Measurements from ENCODE around the gene NKAIN2. TPM values are rescaled to one million over a fixed set of nuclear protein-coding genes. Genes with fewer than 3 reads are reported as not detected.

The NKAIN2 gene
- total RNA-seq, 8 experiments from 2014 or later = 0.51 to 31.8 (median 10.1) TPM

DNA sequence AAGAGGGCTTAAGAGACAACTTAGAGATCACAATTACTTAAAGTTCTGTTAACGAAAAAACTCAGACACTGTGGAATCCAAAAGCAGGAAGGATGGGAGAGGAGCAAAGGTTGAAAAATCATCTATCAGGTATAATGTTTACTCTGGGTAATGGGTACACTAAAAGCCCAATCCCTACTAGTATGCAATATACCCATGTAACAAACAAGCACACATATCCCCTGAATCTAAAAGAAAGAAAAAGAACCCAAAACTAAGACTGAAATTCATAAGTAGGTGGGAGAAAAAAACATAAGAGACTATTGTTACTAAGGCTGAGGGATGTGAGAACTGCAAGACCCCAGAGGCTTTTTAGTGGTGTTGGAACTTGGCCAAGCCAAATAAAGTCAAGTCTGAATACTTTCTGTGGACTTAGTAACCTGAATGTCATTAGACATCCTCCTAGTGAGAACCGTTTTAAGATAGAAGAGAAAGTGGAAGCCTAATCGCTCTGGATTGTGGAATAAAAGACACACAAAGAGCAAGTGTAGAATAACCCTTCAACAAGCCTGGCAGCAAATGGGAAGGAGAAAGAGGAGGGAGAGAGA is 969.2 kb downstream of the NKAIN2 start:
- WGBS, 10 experiments = 21 to 81% (median 60%) methylated on average over 2 to 3 of the region's 3 CpGs; no CpG with 5 or more reads in 1 of the 10 experiments
- H3K27ac ChIP-seq = no peak overlapping the region
- peak in 1 of 8 experiments; percentile 76 for ATAC-seq (replicated peaks in 6 of 8)
- H3K4me1 ChIP-seq (replicated peaks in 1 of 2) = peaks cover 2 to 27% of the 10 kb centered on the region in 2 donors
- in situ Hi-C loops (cut with MboI; ENCODE audit: low pct_unique_long_range_greater_than_20kb in 2 of 9, low sequenced_read_pairs in 9 of 9, unreplicated experiment in 9 of 9) = no loop called here
- H3K4me3 ChIP-seq = no peak overlapping the region

DNA sequence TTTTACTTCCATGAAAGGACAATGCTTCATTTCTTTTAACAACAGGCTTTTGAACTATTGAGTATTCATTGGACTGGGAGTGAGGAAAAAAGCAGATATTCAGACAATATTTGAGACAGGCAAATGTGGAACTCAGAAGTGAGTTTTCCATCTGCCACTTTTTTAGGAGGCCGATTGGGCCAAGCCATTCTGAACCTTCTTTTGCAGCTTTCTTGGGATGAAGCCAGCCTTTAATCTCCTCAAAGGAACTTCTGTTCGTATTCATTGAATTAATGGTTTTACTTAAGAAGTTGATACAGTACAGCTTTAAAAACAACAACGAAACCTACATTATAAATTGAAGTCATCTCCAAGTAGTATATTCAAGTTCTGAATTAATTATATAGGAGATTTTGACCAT is 971.5 kb downstream of the NKAIN2 start:
- ATAC-seq (replicated peaks in 6 of 8) = no peak
- in situ Hi-C loops (cut with MboI; ENCODE audit: low pct_unique_long_range_greater_than_20kb in 2 of 9, low sequenced_read_pairs in 9 of 9, unreplicated experiment in 9 of 9) = loop anchor here in 4 of 9 experiments (25.0 kb wide), 4 partner anchors 963 to 1363 kb away; partner anchors contain the start of gene NKAIN2 (in 1 of the 4)
- no peak overlapping the region for H3K4me3 ChIP-seq
- 7 to 94% (median 76%) methylated on average over 1 to 3 of the region's 3 CpGs for WGBS, 10 experiments
- no peak overlapping the region for H3K27ac ChIP-seq
- H3K4me1 ChIP-seq (replicated peaks in 1 of 2) = peaks cover 2 to 6% of the 10 kb centered on the region in 2 donors

DNA sequence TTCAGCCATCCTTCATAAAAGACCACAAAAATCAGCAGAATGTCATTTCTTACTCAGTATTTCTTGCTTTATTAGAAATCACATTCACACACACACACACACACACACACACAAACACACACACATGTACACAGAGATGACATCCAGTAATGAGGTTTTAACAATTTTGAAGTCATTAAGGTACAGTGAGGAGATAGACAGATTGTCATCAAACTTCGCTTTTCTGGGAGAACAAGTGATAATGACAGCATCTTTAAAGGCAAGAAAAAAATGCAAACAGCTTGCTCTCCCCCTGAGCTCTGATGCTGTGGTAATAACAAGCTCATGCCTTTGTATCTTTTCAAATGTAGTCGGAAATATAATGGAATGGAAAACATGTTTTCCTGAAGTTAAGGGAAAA is 974.2 kb downstream of the NKAIN2 start:
- 0 to 100% (median 77%) methylated on average over 1 to 2 of the region's 2 CpGs; no CpG with 5 or more reads in 1 of the 10 experiments for WGBS, 10 experiments
- no peak overlapping the region for H3K27ac ChIP-seq
- in situ Hi-C loops (cut with MboI; ENCODE audit: low pct_unique_long_range_greater_than_20kb in 2 of 9, low sequenced_read_pairs in 9 of 9, unreplicated experiment in 9 of 9) = loop anchor here in 4 of 9 experiments (25.0 kb wide), 4 partner anchors 966 to 1366 kb away; partner anchors contain the start of gene NKAIN2 (in 1 of the 4)
- H3K4me1 ChIP-seq (replicated peaks in 1 of 2) = peaks cover 0 to 2% of the 10 kb centered on the region in 2 donors
- ATAC-seq (replicated peaks in 6 of 8) = no peak
- no peak overlapping the region for H3K4me3 ChIP-seq

DNA sequence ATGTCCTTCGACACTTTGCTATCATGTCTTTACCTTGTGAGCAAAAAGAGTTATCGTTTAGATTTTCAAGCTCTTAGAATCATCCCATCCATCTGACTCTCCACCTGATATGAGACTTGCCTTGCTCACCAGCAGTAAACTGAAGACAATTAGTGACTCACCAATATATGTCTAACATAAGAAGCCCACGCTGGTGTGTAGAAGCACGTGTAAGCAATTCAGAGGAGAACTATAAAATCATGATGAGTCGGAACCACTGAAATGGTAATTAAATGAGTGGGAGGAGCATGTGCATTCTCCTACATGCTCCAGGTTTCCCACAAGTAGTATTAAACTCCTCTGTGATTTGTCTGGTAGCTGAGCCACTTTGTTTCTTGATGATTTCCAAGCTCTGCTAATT is 977.0 kb downstream of the NKAIN2 start:
- in situ Hi-C loops (cut with MboI; ENCODE audit: low pct_unique_long_range_greater_than_20kb in 2 of 9, low sequenced_read_pairs in 9 of 9, unreplicated experiment in 9 of 9) = loop anchor here in 4 of 9 experiments (25.0 kb wide), 4 partner anchors 968 to 1368 kb away; partner anchors contain the start of gene NKAIN2 (in 1 of the 4)
- Histone ChIP-seq H3K4me1 (replicated peaks in 1 of 2) (no peaks in the 10 kb centered on the region), H3K4me3 (no peak overlapping the region), H3K27ac (no peak overlapping the region)
- ATAC-seq (replicated peaks in 6 of 8) = peak in 4 of 8 experiments; percentile 19 to 71 (median 56)
- WGBS, 10 experiments = 17 to 91% (median 67%) methylated on average over 1 to 5 of the region's 5 CpGs

DNA sequence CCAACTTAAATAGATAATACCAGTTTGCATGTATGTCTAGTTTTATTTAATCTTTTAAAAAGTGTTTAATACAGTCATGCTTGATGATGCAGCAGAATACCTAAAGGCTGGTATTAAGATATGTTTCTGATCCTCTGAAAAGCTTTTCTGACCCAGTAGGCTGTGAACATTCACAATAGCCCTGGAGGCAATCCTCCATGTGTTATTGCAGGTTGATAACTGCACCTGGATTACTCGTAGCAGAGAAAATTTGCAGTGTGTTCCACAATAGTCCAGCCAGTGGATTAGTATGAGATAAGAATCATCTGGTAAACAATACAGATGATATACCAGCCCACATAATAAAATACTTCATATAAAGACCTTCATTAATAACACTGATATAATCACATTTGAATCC is 979.7 kb downstream of the NKAIN2 start:
- in situ Hi-C loops (cut with MboI; ENCODE audit: low pct_unique_long_range_greater_than_20kb in 2 of 9, low sequenced_read_pairs in 9 of 9, unreplicated experiment in 9 of 9) = loop anchor here in 4 of 9 experiments (25.0 kb wide), 4 partner anchors 971 to 1371 kb away; partner anchors contain the start of gene NKAIN2 (in 1 of the 4)
- Histone ChIP-seq H3K4me3 (no peak overlapping the region), H3K27ac (no peak overlapping the region), H3K4me1 (replicated peaks in 1 of 2) (no peaks in the 10 kb centered on the region)
- no peak for ATAC-seq (replicated peaks in 6 of 8)
- WGBS, 10 experiments = 40 to 100% (median 100%) methylated on average over 1 of the region's 1 CpG; no CpG with 5 or more reads in 3 of the 10 experiments

DNA sequence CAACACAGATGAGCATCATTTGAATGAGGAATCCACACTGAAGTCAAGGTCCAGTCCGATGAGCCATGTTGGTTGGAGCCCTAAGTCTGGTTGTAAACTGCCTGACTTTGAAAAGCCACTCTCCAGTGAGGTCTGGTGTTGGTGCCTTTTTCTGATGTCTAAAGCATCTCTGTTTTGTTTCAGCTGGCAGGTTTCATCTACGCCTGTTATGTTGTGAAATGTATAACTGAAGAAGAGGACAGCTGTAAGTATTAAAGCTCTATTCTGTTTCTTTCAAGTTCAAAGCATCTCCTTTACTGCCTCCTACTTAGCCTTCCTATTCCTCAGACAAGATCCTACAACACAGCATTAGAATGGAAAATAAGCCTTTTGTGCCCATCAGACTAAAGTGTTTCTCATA is 987.5 kb downstream of the NKAIN2 start:
- Histone ChIP-seq H3K4me1 (replicated peaks in 1 of 2) (peaks cover 0 to 6% of the 10 kb centered on the region in 2 donors), H3K27ac (no peak overlapping the region), H3K4me3 (no peak overlapping the region)
- 0 to 100% (median 80%) methylated on average over 1 to 2 of the region's 2 CpGs; no CpG with 5 or more reads in 3 of the 10 experiments for WGBS, 10 experiments
- in situ Hi-C loops (cut with MboI; ENCODE audit: low pct_unique_long_range_greater_than_20kb in 2 of 9, low sequenced_read_pairs in 9 of 9, unreplicated experiment in 9 of 9) = loop anchor here in 4 of 9 experiments (25.0 kb wide), 4 partner anchors 979 to 1379 kb away; partner anchors contain the start of gene NKAIN2 (in 1 of the 4)
- ATAC-seq (replicated peaks in 6 of 8) = no peak

DNA sequence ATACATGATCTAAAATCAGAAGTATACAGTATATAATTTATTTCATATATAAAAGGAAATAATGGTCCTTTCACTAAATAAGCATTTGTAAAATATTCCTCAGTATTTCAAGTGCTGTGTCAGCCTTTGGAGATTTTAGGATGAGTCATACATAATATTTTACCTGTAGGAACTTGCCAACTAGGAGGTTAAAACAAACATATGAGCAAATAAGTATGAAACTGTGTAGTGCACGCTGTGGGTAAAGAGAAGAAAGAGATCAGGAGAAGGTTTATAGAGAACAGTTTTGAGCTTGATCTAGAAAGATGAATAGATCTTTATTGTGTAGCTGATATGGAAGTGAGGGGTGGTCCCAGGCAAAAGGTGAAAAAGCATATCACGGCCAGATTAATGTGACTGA is 988.7 kb downstream of the NKAIN2 start:
- in situ Hi-C loops (cut with MboI; ENCODE audit: low pct_unique_long_range_greater_than_20kb in 2 of 9, low sequenced_read_pairs in 9 of 9, unreplicated experiment in 9 of 9) = loop anchor here in 4 of 9 experiments (25.0 kb wide), 4 partner anchors 980 to 1380 kb away; partner anchors contain the start of gene NKAIN2 (in 1 of the 4)
- Histone ChIP-seq H3K27ac (no peak overlapping the region), H3K4me3 (no peak overlapping the region), H3K4me1 (replicated peaks in 1 of 2) (peaks cover 0 to 6% of the 10 kb centered on the region in 2 donors)
- ATAC-seq (replicated peaks in 6 of 8) = no peak
- 26 to 100% (median 85%) methylated on average over 2 of the region's 2 CpGs; no CpG with 5 or more reads in 1 of the 10 experiments for WGBS, 10 experiments

DNA sequence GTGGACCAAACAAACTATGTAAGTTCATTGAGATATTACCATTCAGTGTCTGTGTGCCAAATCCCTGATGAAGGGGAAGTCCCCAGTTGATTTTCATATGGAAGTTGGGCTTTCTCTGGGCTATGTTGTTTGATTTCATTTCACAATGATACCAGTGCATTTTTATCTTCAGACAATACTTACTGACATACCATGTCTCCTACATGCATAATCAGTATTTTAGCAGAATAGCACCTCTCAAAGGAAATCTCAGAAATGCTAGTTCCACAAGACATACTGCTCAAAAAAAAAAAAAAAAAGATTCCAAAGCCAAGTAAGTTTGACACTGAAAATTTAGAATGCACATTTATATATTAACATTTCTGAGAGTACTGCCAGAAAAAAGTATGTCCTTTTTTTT is 989.7 kb downstream of the NKAIN2 start:
- in situ Hi-C loops (cut with MboI; ENCODE audit: low pct_unique_long_range_greater_than_20kb in 2 of 9, low sequenced_read_pairs in 9 of 9, unreplicated experiment in 9 of 9) = loop anchor here in 4 of 9 experiments (25.0 kb wide), 4 partner anchors 981 to 1381 kb away; partner anchors contain the start of gene NKAIN2 (in 1 of the 4)
- Histone ChIP-seq H3K4me3 (no peak overlapping the region), H3K27ac (no peak overlapping the region), H3K4me1 (replicated peaks in 1 of 2) (peaks cover 0 to 6% of the 10 kb centered on the region in 2 donors)
- ATAC-seq (replicated peaks in 6 of 8) = peak in 3 of 8 experiments; percentile 16 to 36 (median 34)

DNA sequence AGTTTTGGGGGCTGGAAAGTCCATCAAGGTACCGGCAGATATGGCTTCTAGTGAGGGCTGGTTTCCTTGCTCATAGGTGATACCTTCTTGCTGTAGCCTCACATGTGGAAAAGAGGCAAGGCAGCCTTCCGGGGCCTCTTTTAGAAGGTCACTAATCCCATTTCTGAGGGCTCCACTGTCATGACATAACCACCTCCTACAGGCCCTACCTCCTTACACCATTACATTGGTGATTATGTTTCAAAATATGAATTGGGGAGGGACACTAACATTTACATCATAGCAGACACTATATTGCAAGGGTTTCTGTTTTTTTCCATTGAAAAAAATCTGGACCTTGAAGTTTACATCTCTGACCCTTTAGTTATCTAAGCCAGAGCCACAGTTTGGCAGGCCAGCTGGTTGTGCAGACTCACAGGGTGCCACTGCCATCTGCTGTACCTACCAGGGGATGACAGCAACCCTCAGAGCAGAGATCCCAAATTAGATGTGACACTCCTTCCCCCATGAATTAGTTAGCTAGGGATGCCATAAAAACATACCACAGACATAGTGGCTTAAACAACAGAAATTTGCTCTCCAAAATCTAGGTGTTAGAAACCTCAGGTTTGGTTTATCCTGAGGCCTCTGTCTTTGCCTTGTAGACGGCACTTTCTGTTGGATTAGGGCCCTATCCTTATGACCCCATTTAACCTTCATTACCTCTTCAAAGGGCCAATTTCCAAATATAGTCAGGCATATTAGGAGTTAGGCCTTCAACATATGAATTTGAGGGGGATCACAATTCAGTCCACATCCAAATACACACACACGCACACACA is 992.2 kb downstream of the NKAIN2 start:
- in situ Hi-C loops (cut with MboI; ENCODE audit: low pct_unique_long_range_greater_than_20kb in 2 of 9, low sequenced_read_pairs in 9 of 9, unreplicated experiment in 9 of 9) = loop anchor here in 4 of 9 experiments (25.0 kb wide), 4 partner anchors 984 to 1384 kb away; partner anchors contain the start of gene NKAIN2 (in 1 of the 4)
- no peak overlapping the region for H3K4me3 ChIP-seq
- peak; percentile 50 to 92 (median 70) for ATAC-seq (replicated peaks in 6 of 8)
- H3K27ac ChIP-seq = no peak overlapping the region
- no peaks in the 10 kb centered on the region for H3K4me1 ChIP-seq (replicated peaks in 1 of 2)
- 79 to 100% (median 90%) methylated on average over 1 to 3 of the region's 4 CpGs for WGBS, 10 experiments

DNA sequence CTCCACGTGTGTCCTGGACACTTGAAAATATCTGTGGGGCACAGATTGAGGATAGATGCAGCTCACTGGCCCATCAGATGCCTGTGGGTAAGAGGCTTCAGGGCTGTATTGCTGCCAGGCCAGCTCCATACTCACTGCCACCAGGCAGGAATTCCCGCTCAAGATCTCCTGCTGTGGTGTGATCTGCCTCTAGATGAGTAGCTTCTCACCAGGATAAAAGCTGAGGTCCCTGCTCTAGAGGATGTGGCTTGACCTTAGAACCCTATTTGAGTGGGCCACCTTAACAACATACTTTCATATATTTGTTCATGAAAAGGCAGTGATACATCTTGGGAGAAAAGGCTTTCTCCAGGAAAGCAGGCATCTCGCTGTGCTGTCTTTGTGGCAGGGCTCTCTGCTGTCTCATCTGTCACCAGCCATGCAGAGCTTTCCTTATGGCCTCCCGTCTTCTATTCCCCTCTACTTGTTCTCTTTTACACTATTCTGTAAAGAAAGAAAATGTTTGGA is 992.9 kb downstream of the NKAIN2 start:
- in situ Hi-C loops (cut with MboI; ENCODE audit: low pct_unique_long_range_greater_than_20kb in 2 of 9, low sequenced_read_pairs in 9 of 9, unreplicated experiment in 9 of 9) = loop anchor here in 4 of 9 experiments (25.0 kb wide), 4 partner anchors 984 to 1384 kb away; partner anchors contain the start of gene NKAIN2 (in 1 of the 4)
- H3K4me1 ChIP-seq (replicated peaks in 1 of 2) = no peaks in the 10 kb centered on the region
- WGBS, 10 experiments = 33 to 100% (median 66%) methylated on average over 1 to 3 of the region's 4 CpGs; no CpG with 5 or more reads in 4 of the 10 experiments
- no peak overlapping the region for H3K4me3 ChIP-seq
- no peak overlapping the region for H3K27ac ChIP-seq
- ATAC-seq (replicated peaks in 6 of 8) = peak in 1 of 8 experiments; percentile 22

DNA sequence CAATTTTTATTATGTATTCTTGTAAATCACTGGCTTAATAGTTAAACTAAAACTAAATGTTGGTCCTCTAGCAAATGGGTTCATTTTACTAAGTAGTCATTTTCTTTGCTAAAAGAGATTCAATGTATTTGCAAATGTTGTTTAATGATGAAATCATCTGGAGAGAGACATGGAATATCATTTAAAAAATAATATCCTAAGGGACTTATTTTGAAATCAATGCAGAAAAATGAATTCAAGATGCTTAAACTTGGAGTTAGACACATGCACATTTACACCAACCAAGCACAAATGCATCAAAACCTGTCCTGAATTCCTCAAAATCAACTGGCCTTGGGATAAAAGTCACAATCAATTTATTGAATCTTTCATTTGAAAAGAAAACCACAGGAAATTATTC is 993.6 kb downstream of the NKAIN2 start:
- Histone ChIP-seq H3K4me3 (no peak overlapping the region), H3K27ac (no peak overlapping the region), H3K4me1 (replicated peaks in 1 of 2) (no peaks in the 10 kb centered on the region)
- ATAC-seq (replicated peaks in 6 of 8) = no peak
- in situ Hi-C loops (cut with MboI; ENCODE audit: low pct_unique_long_range_greater_than_20kb in 2 of 9, low sequenced_read_pairs in 9 of 9, unreplicated experiment in 9 of 9) = loop anchor here in 4 of 9 experiments (25.0 kb wide), 4 partner anchors 985 to 1385 kb away; partner anchors contain the start of gene NKAIN2 (in 1 of the 4)

DNA sequence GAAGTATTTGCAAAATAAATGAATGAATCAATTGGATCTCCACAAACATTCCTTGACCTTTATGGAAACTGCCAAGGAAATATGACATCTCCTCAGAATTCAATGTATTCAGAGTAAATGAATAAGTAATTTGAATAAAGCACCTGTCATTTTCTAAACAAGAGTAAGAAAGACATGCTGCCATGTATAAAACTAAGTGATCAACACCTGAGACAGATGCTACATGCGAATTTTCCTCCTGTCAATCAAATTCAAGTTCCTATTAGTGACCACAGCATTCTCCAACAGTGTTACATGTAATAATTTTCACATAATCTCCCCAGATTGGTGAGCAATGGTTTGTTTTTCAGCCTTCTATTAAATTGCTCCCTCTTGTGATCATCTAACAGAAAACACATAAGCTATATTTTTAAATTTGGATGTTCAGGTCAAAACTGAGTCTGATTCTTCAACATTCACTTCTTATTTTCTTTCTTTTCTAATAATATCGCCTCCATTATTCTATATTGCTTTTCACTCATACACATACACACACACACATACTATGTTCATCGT is 995.4 kb downstream of the NKAIN2 start:
- no peak for ATAC-seq (replicated peaks in 6 of 8)

More for the DNA sequence above, 995.4 kb downstream of the NKAIN2 start:
- Histone ChIP-seq H3K4me3 (no peak overlapping the region), H3K4me1 (replicated peaks in 1 of 2) (no peaks in the 10 kb centered on the region), H3K27ac (no peak overlapping the region)
- in situ Hi-C loops (cut with MboI; ENCODE audit: low pct_unique_long_range_greater_than_20kb in 2 of 9, low sequenced_read_pairs in 9 of 9, unreplicated experiment in 9 of 9) = loop anchor here in 4 of 9 experiments (25.0 kb wide), 4 partner anchors 987 to 1387 kb away; partner anchors contain the start of gene NKAIN2 (in 1 of the 4)
- WGBS, 10 experiments = 33 to 100% (median 86%) methylated on average over 1 to 3 of the region's 3 CpGs

Data from motor neuron (in vitro differentiated cells).